Measurements from ENCODE around the gene NPIPA5.
"Not testable (repeated sequence)": the region's sequence is repeated elsewhere in the genome, so short reads cannot be mapped to it uniquely, and the experiment has no call there.

- TF ChIP-seq FOXJ3 (CRISPR knock-in tag; IDR thresholded peaks at IDR 0.05; ENCODE audit: borderline replicate concordance); ETS1 (CRISPR knock-in tag; IDR thresholded peaks at IDR 0.05); HMG20A (CRISPR knock-in tag; IDR thresholded peaks at IDR 0.05; ENCODE audit: borderline replicate concordance); SRY (CRISPR knock-in tag; IDR thresholded peaks at IDR 0.05); EZH2 (conservative IDR thresholded peaks at IDR 0.05; ENCODE audit: low read depth, low read length); TAF1 (CRISPR knock-in tag; IDR thresholded peaks at IDR 0.05); MEIS1 (CRISPR knock-in tag; IDR thresholded peaks at IDR 0.05; ENCODE audit: borderline replicate concordance); ZNF513 (CRISPR knock-in tag; conservative IDR thresholded peaks at IDR 0.05); GTF2F1 (IDR thresholded peaks at IDR 0.05; ENCODE audit: low read length); ELF1 (CRISPR knock-in tag; IDR thresholded peaks at IDR 0.05); SP1 (IDR thresholded peaks at IDR 0.05); SP1 (CRISPR knock-in tag; IDR thresholded peaks at IDR 0.05); BRCA1 (CRISPR knock-in tag; IDR thresholded peaks at IDR 0.05); SRSF4 (IDR thresholded peaks at IDR 0.05; ENCODE audit: low read depth, low read length, poor library complexity, severe bottlenecking); ARHGAP35 (CRISPR knock-in tag; IDR thresholded peaks at IDR 0.05; ENCODE audit: borderline replicate concordance): not testable (repeated sequence)
Observed at GRCh38 chr16:15407756-15408155, 29.7 kb upstream of the NPIPA5 start.

Measured in HepG2 (cell line).